Measurements from ENCODE around the gene INPP5D. TPM values are rescaled to one million over a fixed set of nuclear protein-coding genes. Genes with fewer than 3 reads are reported as not detected.

Gene INPP5D
- total RNA-seq, 1 donor from 2014 or later = 3.7 TPM

- peaks cover 6% of the 10 kb centered on the region for H3K27me3 ChIP-seq (ENCODE audit: control insufficient read depth, insufficient read depth, low read length)
- DNase-seq (ENCODE audit: low read depth) = no peak
- TF ChIP-seq, protein P1, sequence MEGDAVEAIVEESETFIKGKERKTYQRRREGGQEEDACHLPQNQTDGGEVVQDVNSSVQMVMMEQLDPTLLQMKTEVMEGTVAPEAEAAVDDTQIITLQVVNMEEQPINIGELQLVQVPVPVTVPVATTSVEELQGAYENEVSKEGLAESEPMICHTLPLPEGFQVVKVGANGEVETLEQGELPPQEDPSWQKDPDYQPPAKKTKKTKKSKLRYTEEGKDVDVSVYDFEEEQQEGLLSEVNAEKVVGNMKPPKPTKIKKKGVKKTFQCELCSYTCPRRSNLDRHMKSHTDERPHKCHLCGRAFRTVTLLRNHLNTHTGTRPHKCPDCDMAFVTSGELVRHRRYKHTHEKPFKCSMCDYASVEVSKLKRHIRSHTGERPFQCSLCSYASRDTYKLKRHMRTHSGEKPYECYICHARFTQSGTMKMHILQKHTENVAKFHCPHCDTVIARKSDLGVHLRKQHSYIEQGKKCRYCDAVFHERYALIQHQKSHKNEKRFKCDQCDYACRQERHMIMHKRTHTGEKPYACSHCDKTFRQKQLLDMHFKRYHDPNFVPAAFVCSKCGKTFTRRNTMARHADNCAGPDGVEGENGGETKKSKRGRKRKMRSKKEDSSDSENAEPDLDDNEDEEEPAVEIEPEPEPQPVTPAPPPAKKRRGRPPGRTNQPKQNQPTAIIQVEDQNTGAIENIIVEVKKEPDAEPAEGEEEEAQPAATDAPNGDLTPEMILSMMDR (IDR thresholded peaks at IDR 0.05; ENCODE audit: insufficient read depth, low read length, poor library complexity, severe bottlenecking) = no peak
- H3K4me3 ChIP-seq (ENCODE audit: low read depth, low read length) = no peak overlapping the region
- H3K36me3 ChIP-seq (ENCODE audit: control insufficient read depth, insufficient read depth, low read length) = no peaks in the 10 kb centered on the region
Measured at GRCh38 chr2:233107011-233107410, 46.9 kb downstream of the INPP5D start.

DNA sequence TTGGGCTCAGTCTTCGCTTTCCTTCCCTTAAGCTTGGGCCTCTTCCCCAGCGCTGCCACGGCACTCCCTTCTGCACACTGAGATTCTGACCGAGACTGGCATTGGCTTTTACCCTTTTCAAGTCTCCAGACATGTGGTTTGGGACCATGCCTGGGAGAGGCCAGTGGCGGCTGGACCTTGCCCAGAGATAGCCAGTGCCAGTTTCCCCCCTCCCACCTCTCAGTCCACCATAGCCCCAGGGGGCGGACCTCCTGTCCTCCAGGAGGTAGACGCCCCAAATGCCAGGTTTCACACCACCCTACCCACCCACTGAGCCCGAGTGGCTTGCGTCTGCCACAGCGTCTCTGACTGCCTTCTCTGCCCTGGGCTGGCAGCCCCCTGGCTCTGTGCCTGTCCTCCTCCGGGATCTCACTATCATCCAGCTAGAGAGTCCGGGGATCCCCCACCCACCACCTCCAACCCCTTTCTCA, 47.7 kb downstream of the INPP5D start:
- Histone ChIP-seq H3K4me3 (ENCODE audit: low read depth, low read length) (no peak overlapping the region), H3K36me3 (ENCODE audit: control insufficient read depth, insufficient read depth, low read length) (no peaks in the 10 kb centered on the region), H3K27me3 (ENCODE audit: control insufficient read depth, insufficient read depth, low read length) (peaks cover 6% of the 10 kb centered on the region)
- DNase-seq (ENCODE audit: low read depth) = no peak
- TF ChIP-seq, protein P1 (IDR thresholded peaks at IDR 0.05; ENCODE audit: insufficient read depth, low read length, poor library complexity, severe bottlenecking) = no peak

DNA sequence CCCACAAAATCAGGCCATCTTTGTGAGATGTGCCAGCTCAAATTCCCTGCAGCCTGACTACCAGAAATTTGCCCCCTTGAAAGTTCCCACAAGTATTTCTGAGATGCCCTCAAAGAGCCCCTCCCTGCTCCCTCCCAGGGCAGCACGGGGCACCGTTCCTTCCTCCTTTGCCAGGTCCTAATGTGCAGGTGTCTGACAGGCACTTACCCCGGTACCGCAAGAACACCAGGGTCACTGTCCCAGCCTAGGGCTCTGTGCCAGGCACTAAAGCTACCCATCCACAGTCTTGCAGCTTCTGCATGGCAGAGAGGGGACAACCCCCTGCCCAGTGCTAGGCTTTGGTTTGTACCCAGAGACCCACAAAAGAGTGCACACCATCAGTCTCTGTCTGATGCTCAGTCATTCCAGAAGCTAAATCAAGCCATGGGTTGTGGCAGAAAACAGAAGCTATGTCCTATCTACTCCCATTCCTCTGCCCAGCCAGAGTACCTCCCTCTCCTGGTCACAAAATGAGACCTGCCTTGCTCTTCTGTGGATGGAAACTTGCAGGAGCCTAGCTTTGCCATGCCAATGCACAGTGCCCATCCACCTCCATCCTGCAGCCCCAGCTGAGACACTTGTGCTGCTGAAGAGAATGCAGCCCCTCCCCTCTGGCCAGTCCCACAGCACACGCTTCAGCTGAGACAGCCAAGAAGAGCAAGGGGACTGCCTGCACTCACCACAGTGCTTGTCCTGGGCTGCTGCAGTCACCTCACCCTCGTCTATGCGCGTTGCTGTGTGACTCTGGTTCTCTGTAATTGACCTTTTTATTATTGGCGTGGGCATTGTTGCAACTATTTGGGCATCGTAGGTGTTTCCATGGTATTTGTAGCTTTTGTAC, 48.7 kb downstream of the INPP5D start:
- Histone ChIP-seq H3K36me3 (ENCODE audit: control insufficient read depth, insufficient read depth, low read length) (no peaks in the 10 kb centered on the region), H3K27me3 (ENCODE audit: control insufficient read depth, insufficient read depth, low read length) (peaks cover 6% of the 10 kb centered on the region), H3K4me3 (ENCODE audit: low read depth, low read length) (no peak overlapping the region)
- no peak for DNase-seq (ENCODE audit: low read depth)
- TF ChIP-seq, protein P1 (IDR thresholded peaks at IDR 0.05; ENCODE audit: insufficient read depth, low read length, poor library complexity, severe bottlenecking) = no peak

GRCh38 chr2:233111427-233111826, 51.3 kb downstream of the INPP5D start:
- Histone ChIP-seq H3K36me3 (ENCODE audit: control insufficient read depth, insufficient read depth, low read length) (no peaks in the 10 kb centered on the region), H3K27me3 (ENCODE audit: control insufficient read depth, insufficient read depth, low read length) (peaks cover 6% of the 10 kb centered on the region), H3K4me3 (ENCODE audit: low read depth, low read length) (no peak overlapping the region)
- DNase-seq (ENCODE audit: low read depth) = no peak
- TF ChIP-seq, protein P1 (IDR thresholded peaks at IDR 0.05; ENCODE audit: insufficient read depth, low read length, poor library complexity, severe bottlenecking) = no peak

- Histone ChIP-seq H3K27me3 (ENCODE audit: control insufficient read depth, insufficient read depth, low read length) (peaks cover 6% of the 10 kb centered on the region), H3K36me3 (ENCODE audit: control insufficient read depth, insufficient read depth, low read length) (no peaks in the 10 kb centered on the region), H3K4me3 (ENCODE audit: low read depth, low read length) (no peak overlapping the region)
- no peak for DNase-seq (ENCODE audit: low read depth)
- TF ChIP-seq, protein P1 (IDR thresholded peaks at IDR 0.05; ENCODE audit: insufficient read depth, low read length, poor library complexity, severe bottlenecking) = no peak
Measured at GRCh38 chr2:233112329-233112728, 52.2 kb downstream of the INPP5D start.
